Measurements from ENCODE around the gene AOPEP.
A peak's percentile ranks its signal among the peaks of the same experiment; 100 is the strongest.

The AOPEP gene

DNA sequence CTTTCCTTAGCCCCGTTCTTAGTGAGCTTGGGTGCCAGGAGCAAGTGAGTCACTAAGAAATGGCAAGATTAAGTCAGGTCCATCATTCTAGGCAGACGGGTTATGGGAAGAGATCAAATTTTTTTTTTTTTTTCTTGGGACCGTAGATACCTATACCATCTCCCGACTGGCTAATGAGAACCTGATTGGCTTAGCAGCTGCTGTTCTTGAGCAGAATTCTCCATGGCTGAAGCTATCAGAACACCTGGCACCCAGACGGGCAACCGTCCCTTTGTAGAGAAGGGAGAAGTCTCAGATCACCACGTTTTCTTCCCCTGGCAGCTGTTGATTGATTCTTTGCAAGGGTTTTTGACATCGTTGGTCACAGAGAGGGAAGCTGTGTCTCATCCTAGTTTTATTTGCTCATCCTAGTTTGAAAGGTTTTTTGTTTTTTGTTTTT lies 78.6 kb downstream of the AOPEP start:
- Histone ChIP-seq H3K27ac (ENCODE audit: low read depth, low read length, poor library complexity, severe bottlenecking) (peak overlapping the region; percentile 99), H3K9me2 (ENCODE audit: low read depth, low read length) (no peaks in the 10 kb centered on the region), H3K4me2 (ENCODE audit: low read length) (peak overlapping the region; percentile 24; the same call in 1 of the 2 replicates), H3K79me2 (ENCODE audit: insufficient read depth, low read length) (no peaks in the 10 kb centered on the region), H3K27me3 (ENCODE audit: insufficient read depth, low read length) (no peaks in the 10 kb centered on the region), H3K9ac (ENCODE audit: low read length) (peak overlapping the region; percentile 64; the same call in 1 of the 2 replicates), H3K4me1 (ENCODE audit: insufficient read depth, low read length, severe bottlenecking) (peaks cover 100% of the 10 kb centered on the region), H2AFZ (ENCODE audit: low read length) (no peak overlapping the region), H4K20me1 (ENCODE audit: insufficient read depth, low read length) (no peaks in the 10 kb centered on the region), H3K4me3 (ENCODE audit: low read depth, low read length, poor library complexity, severe bottlenecking) (no peak overlapping the region), H3K36me3 (ENCODE audit: insufficient read depth, low read length) (peaks cover 9% of the 10 kb centered on the region; the same call in 1 of the 2 replicates), H3F3A (ENCODE audit: insufficient read depth, low read length) (no peaks in the 10 kb centered on the region), H3K9me3 (ENCODE audit: low read length) (no peaks in the 10 kb centered on the region)
- TF ChIP-seq, protein P1, sequence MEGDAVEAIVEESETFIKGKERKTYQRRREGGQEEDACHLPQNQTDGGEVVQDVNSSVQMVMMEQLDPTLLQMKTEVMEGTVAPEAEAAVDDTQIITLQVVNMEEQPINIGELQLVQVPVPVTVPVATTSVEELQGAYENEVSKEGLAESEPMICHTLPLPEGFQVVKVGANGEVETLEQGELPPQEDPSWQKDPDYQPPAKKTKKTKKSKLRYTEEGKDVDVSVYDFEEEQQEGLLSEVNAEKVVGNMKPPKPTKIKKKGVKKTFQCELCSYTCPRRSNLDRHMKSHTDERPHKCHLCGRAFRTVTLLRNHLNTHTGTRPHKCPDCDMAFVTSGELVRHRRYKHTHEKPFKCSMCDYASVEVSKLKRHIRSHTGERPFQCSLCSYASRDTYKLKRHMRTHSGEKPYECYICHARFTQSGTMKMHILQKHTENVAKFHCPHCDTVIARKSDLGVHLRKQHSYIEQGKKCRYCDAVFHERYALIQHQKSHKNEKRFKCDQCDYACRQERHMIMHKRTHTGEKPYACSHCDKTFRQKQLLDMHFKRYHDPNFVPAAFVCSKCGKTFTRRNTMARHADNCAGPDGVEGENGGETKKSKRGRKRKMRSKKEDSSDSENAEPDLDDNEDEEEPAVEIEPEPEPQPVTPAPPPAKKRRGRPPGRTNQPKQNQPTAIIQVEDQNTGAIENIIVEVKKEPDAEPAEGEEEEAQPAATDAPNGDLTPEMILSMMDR (IDR thresholded peaks at IDR 0.05; ENCODE audit: low read length) = no peak
- TF ChIP-seq EZH2 (IDR thresholded peaks at IDR 0.05; ENCODE audit: borderline replicate concordance, low read length) = no peak

DNA sequence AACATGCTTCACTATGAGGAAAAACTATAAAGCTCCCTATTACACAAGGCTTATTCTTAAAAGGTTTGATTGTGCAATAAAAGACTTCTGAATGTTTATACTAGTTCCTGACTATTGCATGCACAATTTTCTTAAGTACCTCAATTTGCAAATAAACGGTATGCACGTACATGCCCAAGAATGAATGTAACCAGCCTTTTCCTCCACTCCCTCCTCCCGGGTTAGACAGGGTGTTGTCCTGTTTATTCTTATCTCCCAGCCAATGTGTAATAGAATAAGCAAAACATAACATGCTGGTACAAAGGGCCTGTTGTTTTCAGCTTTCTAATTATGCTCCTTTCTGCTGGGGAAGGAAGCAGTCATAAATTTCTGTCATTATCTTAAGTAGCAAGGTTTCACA lies 79.1 kb downstream of the AOPEP start:
- peak overlapping the region; percentile 99 for H3K27ac ChIP-seq (ENCODE audit: low read depth, low read length, poor library complexity, severe bottlenecking)
- peak overlapping the region; percentile 64 for H3K9ac ChIP-seq (ENCODE audit: low read length)
- H3K36me3 ChIP-seq (ENCODE audit: insufficient read depth, low read length) = peaks cover 8% of the 10 kb centered on the region; the same call in 1 of the 2 replicates
- H3K4me3 ChIP-seq (ENCODE audit: low read depth, low read length, poor library complexity, severe bottlenecking) = no peak overlapping the region
- H4K20me1 ChIP-seq (ENCODE audit: insufficient read depth, low read length) = no peaks in the 10 kb centered on the region
- H3F3A ChIP-seq (ENCODE audit: insufficient read depth, low read length) = no peaks in the 10 kb centered on the region
- no peaks in the 10 kb centered on the region for H3K9me3 ChIP-seq (ENCODE audit: low read length)
- no peak for TF ChIP-seq EZH2 (IDR thresholded peaks at IDR 0.05; ENCODE audit: borderline replicate concordance, low read length)
- TF ChIP-seq, protein P1 (IDR thresholded peaks at IDR 0.05; ENCODE audit: low read length) = no peak
- H3K4me1 ChIP-seq (ENCODE audit: insufficient read depth, low read length, severe bottlenecking) = peaks cover 100% of the 10 kb centered on the region
- peak overlapping the region; percentile 24 for H3K4me2 ChIP-seq (ENCODE audit: low read length)
- no peaks in the 10 kb centered on the region for H3K9me2 ChIP-seq (ENCODE audit: low read depth, low read length)
- no peaks in the 10 kb centered on the region for H3K79me2 ChIP-seq (ENCODE audit: insufficient read depth, low read length)
- no peak overlapping the region for H2AFZ ChIP-seq (ENCODE audit: low read length)
- no peaks in the 10 kb centered on the region for H3K27me3 ChIP-seq (ENCODE audit: insufficient read depth, low read length)

DNA sequence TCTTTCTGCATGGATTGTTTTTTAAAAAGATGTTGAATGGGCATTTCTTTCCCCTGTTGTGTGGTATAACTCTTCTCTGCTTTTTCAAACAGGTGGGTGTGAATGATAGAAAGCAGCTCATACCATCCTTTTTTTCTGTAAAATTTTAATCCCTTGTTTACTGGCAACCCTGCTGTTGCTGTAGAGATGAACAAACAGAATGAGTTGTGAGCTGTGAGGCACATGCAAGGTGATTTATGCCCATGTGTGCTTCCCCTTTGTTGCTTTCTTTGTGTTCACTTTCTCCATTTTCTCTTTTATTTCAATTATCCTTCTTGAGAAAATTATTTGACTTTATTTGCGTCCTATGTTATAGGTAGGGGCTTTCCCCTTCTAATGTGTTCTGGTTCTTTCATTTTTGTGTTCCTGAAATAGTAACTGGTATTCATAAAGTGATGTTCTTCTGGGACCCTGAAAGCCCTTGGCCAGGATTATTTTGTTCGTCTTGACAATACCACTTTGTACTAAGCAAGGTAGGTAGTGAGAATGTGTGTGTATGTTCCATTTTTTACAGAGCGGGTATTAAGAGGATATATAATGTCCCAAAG lies 79.9 kb downstream of the AOPEP start:
- Histone ChIP-seq H3F3A (ENCODE audit: insufficient read depth, low read length) (no peaks in the 10 kb centered on the region), H3K79me2 (ENCODE audit: insufficient read depth, low read length) (no peaks in the 10 kb centered on the region), H3K4me2 (ENCODE audit: low read length) (peak overlapping the region; percentile 24; the same call in 1 of the 2 replicates), H3K27ac (ENCODE audit: low read depth, low read length, poor library complexity, severe bottlenecking) (peak overlapping the region; percentile 99), H2AFZ (ENCODE audit: low read length) (no peak overlapping the region), H3K9me3 (ENCODE audit: low read length) (no peaks in the 10 kb centered on the region), H3K9me2 (ENCODE audit: low read depth, low read length) (no peaks in the 10 kb centered on the region), H3K36me3 (ENCODE audit: insufficient read depth, low read length) (no peaks in the 10 kb centered on the region; the same call in 1 of the 2 replicates), H3K27me3 (ENCODE audit: insufficient read depth, low read length) (no peaks in the 10 kb centered on the region), H3K4me1 (ENCODE audit: insufficient read depth, low read length, severe bottlenecking) (peaks cover 100% of the 10 kb centered on the region), H4K20me1 (ENCODE audit: insufficient read depth, low read length) (no peaks in the 10 kb centered on the region), H3K9ac (ENCODE audit: low read length) (peak overlapping the region; percentile 64), H3K4me3 (ENCODE audit: low read depth, low read length, poor library complexity, severe bottlenecking) (peak overlapping the region; percentile 3)
- TF ChIP-seq, protein P1 (IDR thresholded peaks at IDR 0.05; ENCODE audit: low read length) = no peak
- TF ChIP-seq EZH2 (IDR thresholded peaks at IDR 0.05; ENCODE audit: borderline replicate concordance, low read length) = no peak

All from OCI-LY1 (cell line).